HG02970 (cell line): ENCODE measurements around the gene INPP5K.

ENCODE experiments used
- ATAC-seq: cut with Tn5 transposase; IDR thresholded peaks from one replicate; pipeline ENCODE4 v1.9.1; 2021; ENCODE audit warnings: mild to moderate bottlenecking, moderate library complexity, moderate number of reproducible peaks; ENCODE audit not compliant: unreplicated experiment, low FRiP score

INPP5K gene

GRCh38 chr17:1487939-1488825 lies 28.2 kb downstream of the INPP5K start:
- peak; percentile 35 for ATAC-seq

GRCh38 chr17:1486802-1487695 lies 29.4 kb downstream of the INPP5K start:
- ATAC-seq, result no peak

- peak; percentile 30 for ATAC-seq
Measured at GRCh38 chr17:1485423-1486376, 30.7 kb downstream of the INPP5K start.

- peak; percentile 26 for ATAC-seq
Measured at GRCh38 chr17:1484676-1485422, 31.6 kb downstream of the INPP5K start.

- ATAC-seq, result no peak
Measured at GRCh38 chr17:1484060-1484535, 32.3 kb downstream of the INPP5K start.

- ATAC-seq, result no peak
Measured at GRCh38 chr17:1482680-1483079, 33.7 kb downstream of the INPP5K start.

- no peak for ATAC-seq
Measured at GRCh38 chr17:1481736-1482135, 34.7 kb downstream of the INPP5K start.

- no peak for ATAC-seq
Measured at GRCh38 chr17:1480747-1481465, 35.5 kb downstream of the INPP5K start.

GRCh38 chr17:1478418-1478817 lies 38.0 kb downstream of the INPP5K start:
- ATAC-seq, result no peak

GRCh38 chr17:1475321-1475854 lies 41.0 kb downstream of the INPP5K start:
- ATAC-seq, result no peak

GRCh38 chr17:1474402-1475189 lies 41.8 kb downstream of the INPP5K start:
- peak; percentile 55 for ATAC-seq

- no peak for ATAC-seq
Measured at GRCh38 chr17:1473841-1474240, 42.6 kb downstream of the INPP5K start.

- no peak for ATAC-seq
Measured at GRCh38 chr17:1473170-1473569, 43.2 kb downstream of the INPP5K start.

GRCh38 chr17:1471911-1472821 lies 44.2 kb downstream of the INPP5K start:
- no peak for ATAC-seq

GRCh38 chr17:1471490-1471889 lies 44.9 kb downstream of the INPP5K start:
- ATAC-seq, result no peak

- ATAC-seq, result no peak
Measured at GRCh38 chr17:1470755-1471462, 45.5 kb downstream of the INPP5K start.
